Kidney (tissue), 14 donors: ENCODE results near the gene TF. TPM values are rescaled to one million over a fixed set of nuclear protein-coding genes. Genes with fewer than 3 reads are reported as not detected.

Source experiments
- DNase-seq, 5 donors: peaks; one replicate each; pipeline ENCODE4 v3.0.0-alpha.2; 2013 to 2020
- FAIRE-seq: peaks from 2 replicates; lab custom pipeline; 2012; peaks lifted over from hg19 to GRCh38; lab: Jason Lieb, UNC
- H3K27ac ChIP-seq, 2 donors: one replicate each; pipeline ENCODE4 v1.7.0; 2013; ENCODE audit warnings: low read depth in 2 of 2, low read length in 2 of 2, inconsistent platforms in 1 of 2
- H3K27me3 ChIP-seq: one replicate; pipeline ENCODE4 v1.7.1; 2013; ENCODE audit warnings: low read length, inconsistent platforms; ENCODE audit not compliant: control insufficient read depth, insufficient read depth
- H3K36me3 ChIP-seq, 3 donors: one replicate each; pipeline versions ENCODE4 v1.7.0 to v1.7.1; 2013; ENCODE audit warnings: low read length in 3 of 3, control low read depth in 1 of 3, inconsistent platforms in 1 of 3; ENCODE audit not compliant: insufficient read depth in 3 of 3, control insufficient read depth in 2 of 3
- H3K4me1 ChIP-seq, 3 donors: one replicate each; pipeline versions ENCODE4 v1.7.0 to v1.7.1; 2013; ENCODE audit warnings: low read length in 3 of 3, inconsistent platforms in 1 of 3, low read depth in 1 of 3; ENCODE audit not compliant: control insufficient read depth in 2 of 3, insufficient read depth in 2 of 3
- H3K4me3 ChIP-seq, 3 donors: one replicate each; pipeline versions ENCODE4 v1.7.0 to v1.8.1; 2013; ENCODE audit warnings: low read length in 3 of 3, control low read depth in 1 of 3, inconsistent platforms in 1 of 3
- H3K9ac ChIP-seq, 3 donors: one replicate each; pipeline versions ENCODE4 v1.7.0 to v1.7.1; 2013; ENCODE audit warnings: low read length in 3 of 3, control low read depth in 1 of 3, inconsistent platforms in 1 of 3
- H3K9me3 ChIP-seq, 3 donors: one replicate each; pipeline versions ENCODE4 v1.7.0 to v1.7.1; 2013; ENCODE audit warnings: low read length in 3 of 3, control low read depth in 1 of 3, inconsistent platforms in 1 of 3; ENCODE audit not compliant: control insufficient read depth in 2 of 3, insufficient read depth in 1 of 3
- CTCF ChIP-seq: IDR thresholded peaks from 3 replicates; pipeline ENCODE4 v1.5.1; 2012; ENCODE audit warnings: mild to moderate bottlenecking, moderate library complexity, borderline replicate concordance; ENCODE audit not compliant: insufficient read depth; ENCODE audit errors: extremely low read depth
- intact Hi-C: fragments of 100-400 bp; cut with DNase I; formaldehyde crosslinking; loops from one replicate; pipeline ENCODE4 v1.11.1; 2022
- polyA plus RNA-seq: library from polyadenylated mRNA; stranded (reverse); fragments of 350-450 nt; fragmentation: Illumina TruSeq; extraction: RNeasy Lipid Tissue Mini Kit (QIAGEN cat#74804); gene quantifications from one replicate; pipeline ENCODE4 v1.2.3, GENCODE V29; 2014; ENCODE audit warnings: low read depth, low replicate concordance; ENCODE audit not compliant: insufficient read depth
- total RNA-seq: library from RNA; stranded (reverse); fragmentation: NEBNext Ultra II Directional; extraction: Animal tissue kit (Norgen Biotek cat#: 25700); gene quantifications from one replicate; pipeline ENCODE4 v1.2.1, GENCODE V29; 2021
- donor health status: control.
- donor health status: control.
- donor health status: control.
- donor health status: control.
- donor health status: control.
- donor health status: DM: yes; HTN: yes; CAD: no.
- donor health status: Normal renal cell carcinoma (clear cell type).

TF gene
- total and polyA plus RNA-seq, 2 donors from 2014 or later: 0.88 to 1.4 TPM

GRCh38 chr3:133825969-133826727, 80.0 kb downstream of the TF start:
- intact Hi-C loops: no loop called here
- peaks cover 0 to 1% (median 0%) of the 10 kb centered on the region in 3 donors for H3K36me3 ChIP-seq

GRCh38 chr3:133827136-133827535, 80.9 kb downstream of the TF start:
- Histone ChIP-seq H3K27ac (no peak overlapping the region), H3K4me1 (no peaks in the 10 kb centered on the region), H3K27me3 (no peaks in the 10 kb centered on the region), H3K4me3 (no peak overlapping the region), H3K36me3 (no peaks in the 10 kb centered on the region), H3K9ac (no peak overlapping the region), H3K9me3 (no peaks in the 10 kb centered on the region)
- FAIRE-seq (no peak), DNase-seq (no peak)
- intact Hi-C loops: no loop called here
- no peak for TF ChIP-seq CTCF

More at GRCh38 chr3:133825969-133826727, 80.0 kb downstream of the TF start:
- no peak for FAIRE-seq
- DNase-seq: no peak
- no peak for TF ChIP-seq CTCF
- Histone ChIP-seq H3K9me3 (no peaks in the 10 kb centered on the region), H3K27ac (no peak overlapping the region), H3K4me3 (no peak overlapping the region), H3K4me1 (peaks cover 0 to 2% (median 0%) of the 10 kb centered on the region in 3 donors), H3K9ac (no peak overlapping the region), H3K27me3 (no peaks in the 10 kb centered on the region)

- Histone ChIP-seq H3K9me3 (no peaks in the 10 kb centered on the region), H3K4me3 (no peak overlapping the region), H3K36me3 (no peaks in the 10 kb centered on the region), H3K4me1 (no peaks in the 10 kb centered on the region), H3K27me3 (no peaks in the 10 kb centered on the region), H3K27ac (no peak overlapping the region), H3K9ac (no peak overlapping the region)
- DNase-seq (no peak), FAIRE-seq (no peak)
- intact Hi-C loops: no loop called here
- TF ChIP-seq CTCF: no peak
These were observed 81.5 kb downstream of the TF start for GRCh38 chr3:133827684-133828083.
